Measurements from ENCODE around the gene AKNA. TPM values are rescaled to one million over a fixed set of nuclear protein-coding genes. Genes with fewer than 3 reads are reported as not detected.

Gene AKNA
- total and polyA plus RNA-seq, 2 donors (not counting 1 experiment from before 2014, with no cell fraction given): 178 to 407 TPM

- Mint-ChIP-seq H3K27ac (no peak overlapping the region), H3K27me3 (no peaks in the 10 kb centered on the region), H3K9me3 (ENCODE audit: insufficient read depth) (no peaks in the 10 kb centered on the region), H3K4me3 (no peak overlapping the region), H3K4me1 (no peaks in the 10 kb centered on the region)
- H3K27me3 ChIP-seq (replicated peaks in 1 of 4; ENCODE audit: control extremely low read depth in 1 of 4, control insufficient read depth in 3 of 4, insufficient read depth in 4 of 4, low read length in 3 of 4): no peaks in the 10 kb centered on the region
- ChIA-PET POLR2A (no interaction called here), CTCF (interaction anchor here (1.0 to 2.7 kb wide), 3 partner anchors 8 to 17 kb away, joined by 3 to 15 read pairs (median 4); no protein-coding TSS in a partner anchor)
- no peak overlapping the region for H3K9ac ChIP-seq (ENCODE audit: low read length)
- no peak overlapping the region for H3K4me2 ChIP-seq (replicated peaks; ENCODE audit: low read depth, low read length, poor library complexity, severe bottlenecking)
- no peaks in the 10 kb centered on the region for H3K79me2 ChIP-seq (ENCODE audit: control insufficient read depth, insufficient read depth, low read length)
- 67% methylated on average over 1 of the region's 3 CpGs for WGBS (ENCODE audit: insufficient coverage)
- intact Hi-C loops (cut with micrococcal nuclease): no loop called here
- no peak overlapping the region for H3K27ac ChIP-seq (ENCODE audit: low read length in 2 of 2)
- H4K20me1 ChIP-seq (ENCODE audit: control insufficient read depth, insufficient read depth, low read length, poor library complexity, severe bottlenecking): no peaks in the 10 kb centered on the region
- ATAC-seq (ENCODE audit: low read depth): no peak
- no peak overlapping the region for H3K4me3 ChIP-seq (ENCODE audit: control extremely low read depth in 1 of 5, extremely low read depth in 1 of 5, insufficient read depth in 1 of 5, low read depth in 2 of 5, low read length in 4 of 5)
- DNase-seq: no peak
- no peaks in the 10 kb centered on the region for H3K36me3 ChIP-seq (replicated peaks in 1 of 2; ENCODE audit: control extremely low read depth in 1 of 2, control insufficient read depth in 1 of 2, extremely low read depth in 1 of 2, insufficient read depth in 2 of 2, low read length in 1 of 2)
- no peaks in the 10 kb centered on the region for H3K4me1 ChIP-seq (ENCODE audit: control insufficient read depth in 2 of 2, insufficient read depth in 2 of 2, low read length in 2 of 2)
- no peak for TF ChIP-seq EZH2 (IDR thresholded peaks at IDR 0.05; ENCODE audit: borderline replicate concordance, insufficient read depth, low read depth, low read length, poor library complexity, severe bottlenecking)
- no peak for TF ChIP-seq CTCF (IDR thresholded peaks at IDR 0.05)
- no peaks in the 10 kb centered on the region for H3K9me3 ChIP-seq (ENCODE audit: control extremely low read depth in 1 of 3, control insufficient read depth in 2 of 3, insufficient read depth in 1 of 3, low read length in 2 of 3)
- no peak overlapping the region for H2AFZ ChIP-seq (ENCODE audit: insufficient read depth, low read depth, low read length, poor library complexity, severe bottlenecking)
These were observed 29.7 kb upstream of the AKNA start for GRCh38 chr9:114417511-114417910.

GRCh38 chr9:114416906-114417305 lies 29.1 kb upstream of the AKNA start:
- Histone ChIP-seq H3K27ac (ENCODE audit: low read length in 2 of 2) (no peak overlapping the region), H3K4me2 (replicated peaks; ENCODE audit: low read depth, low read length, poor library complexity, severe bottlenecking) (no peak overlapping the region), H3K36me3 (replicated peaks in 1 of 2; ENCODE audit: control extremely low read depth in 1 of 2, control insufficient read depth in 1 of 2, extremely low read depth in 1 of 2, insufficient read depth in 2 of 2, low read length in 1 of 2) (no peaks in the 10 kb centered on the region), H3K9me3 (ENCODE audit: control extremely low read depth in 1 of 3, control insufficient read depth in 2 of 3, insufficient read depth in 1 of 3, low read length in 2 of 3) (no peaks in the 10 kb centered on the region), H2AFZ (ENCODE audit: insufficient read depth, low read depth, low read length, poor library complexity, severe bottlenecking) (no peak overlapping the region), H3K27me3 (replicated peaks in 1 of 4; ENCODE audit: control extremely low read depth in 1 of 4, control insufficient read depth in 3 of 4, insufficient read depth in 4 of 4, low read length in 3 of 4) (no peaks in the 10 kb centered on the region), H3K79me2 (ENCODE audit: control insufficient read depth, insufficient read depth, low read length) (no peaks in the 10 kb centered on the region), H3K4me3 (ENCODE audit: control extremely low read depth in 1 of 5, extremely low read depth in 1 of 5, insufficient read depth in 1 of 5, low read depth in 2 of 5, low read length in 4 of 5) (no peak overlapping the region), H3K9ac (ENCODE audit: low read length) (no peak overlapping the region), H3K4me1 (ENCODE audit: control insufficient read depth in 2 of 2, insufficient read depth in 2 of 2, low read length in 2 of 2) (no peaks in the 10 kb centered on the region), H4K20me1 (ENCODE audit: control insufficient read depth, insufficient read depth, low read length, poor library complexity, severe bottlenecking) (no peaks in the 10 kb centered on the region)
- Mint-ChIP-seq H3K9me3 (ENCODE audit: insufficient read depth) (no peaks in the 10 kb centered on the region), H3K4me1 (no peaks in the 10 kb centered on the region), H3K27ac (no peak overlapping the region), H3K4me3 (no peak overlapping the region), H3K27me3 (no peaks in the 10 kb centered on the region)
- ChIA-PET CTCF (interaction anchor here (1.0 to 2.7 kb wide), 3 partner anchors 8 to 18 kb away, joined by 3 to 15 read pairs (median 4); no protein-coding TSS in a partner anchor), POLR2A (no interaction called here)
- intact Hi-C loops (cut with micrococcal nuclease): no loop called here
- DNase-seq (no peak), ATAC-seq (ENCODE audit: low read depth) (no peak)
- WGBS (ENCODE audit: insufficient coverage): 86% methylated on average over 2 of the region's 2 CpGs
- TF ChIP-seq EZH2 (IDR thresholded peaks at IDR 0.05; ENCODE audit: borderline replicate concordance, insufficient read depth, low read depth, low read length, poor library complexity, severe bottlenecking) (no peak), CTCF (IDR thresholded peaks at IDR 0.05) (no peak)
